Right kidney (tissue), 1 donor: ENCODE data around the gene CALU.

ENCODE experiments used
- DNase-seq: peaks from one replicate; pipeline ENCODE4 v3.0.0-alpha.2; 2016

CALU gene

DNA sequence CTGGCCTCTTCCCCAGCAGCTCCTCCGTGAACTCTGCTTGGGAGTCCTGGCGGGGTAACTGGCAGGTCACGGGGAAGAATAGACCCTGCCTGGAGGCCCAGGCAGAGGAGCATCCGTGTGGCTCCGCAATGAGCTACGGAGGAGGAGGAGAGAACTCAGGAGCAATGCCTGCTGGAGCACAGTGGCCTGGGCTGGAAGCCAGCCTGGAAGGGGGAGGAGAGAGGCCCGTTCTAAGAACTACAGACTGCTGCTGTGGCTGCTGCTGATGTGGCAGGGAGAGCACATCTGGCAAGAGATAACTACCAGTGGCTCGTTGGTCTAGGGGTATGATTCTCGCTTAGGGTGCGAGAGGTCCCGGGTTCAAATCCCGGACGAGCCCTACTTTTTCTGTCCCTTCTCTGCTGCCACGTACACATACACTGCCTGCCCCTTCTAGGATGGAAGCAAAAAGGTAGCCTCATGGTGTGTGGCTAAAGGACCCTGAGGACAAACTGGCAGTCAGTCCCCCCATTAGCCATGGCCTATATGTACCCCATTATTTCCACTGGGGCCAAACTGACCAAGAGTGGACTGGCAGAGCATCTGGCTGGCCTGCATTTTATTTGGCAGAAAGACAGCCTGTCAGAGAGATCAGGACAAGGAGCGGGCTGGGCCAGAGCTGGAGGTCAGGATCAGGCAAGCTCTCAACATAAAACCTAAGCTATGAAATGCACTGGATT is 44.1 kb downstream of the CALU start:
- DNase-seq = no peak

DNA sequence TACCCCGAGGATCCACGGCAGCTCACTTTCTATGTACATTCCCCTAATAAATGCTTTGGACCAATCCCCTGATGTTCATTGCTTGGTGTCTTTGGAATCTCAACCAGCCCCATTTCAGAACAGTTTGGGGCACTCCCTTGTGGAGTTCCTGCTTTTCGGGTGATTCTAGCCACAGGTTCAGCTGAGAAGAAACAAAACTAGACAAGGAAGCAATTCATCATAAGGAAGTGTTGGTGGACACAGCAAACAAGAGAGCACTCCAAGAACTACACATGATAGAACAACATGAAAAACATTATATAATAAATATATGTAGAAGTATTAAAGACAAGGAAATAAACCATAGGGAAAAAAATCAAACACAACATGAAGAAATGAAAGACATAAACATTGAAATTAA is 46.6 kb downstream of the CALU start:
- no peak for DNase-seq

DNA sequence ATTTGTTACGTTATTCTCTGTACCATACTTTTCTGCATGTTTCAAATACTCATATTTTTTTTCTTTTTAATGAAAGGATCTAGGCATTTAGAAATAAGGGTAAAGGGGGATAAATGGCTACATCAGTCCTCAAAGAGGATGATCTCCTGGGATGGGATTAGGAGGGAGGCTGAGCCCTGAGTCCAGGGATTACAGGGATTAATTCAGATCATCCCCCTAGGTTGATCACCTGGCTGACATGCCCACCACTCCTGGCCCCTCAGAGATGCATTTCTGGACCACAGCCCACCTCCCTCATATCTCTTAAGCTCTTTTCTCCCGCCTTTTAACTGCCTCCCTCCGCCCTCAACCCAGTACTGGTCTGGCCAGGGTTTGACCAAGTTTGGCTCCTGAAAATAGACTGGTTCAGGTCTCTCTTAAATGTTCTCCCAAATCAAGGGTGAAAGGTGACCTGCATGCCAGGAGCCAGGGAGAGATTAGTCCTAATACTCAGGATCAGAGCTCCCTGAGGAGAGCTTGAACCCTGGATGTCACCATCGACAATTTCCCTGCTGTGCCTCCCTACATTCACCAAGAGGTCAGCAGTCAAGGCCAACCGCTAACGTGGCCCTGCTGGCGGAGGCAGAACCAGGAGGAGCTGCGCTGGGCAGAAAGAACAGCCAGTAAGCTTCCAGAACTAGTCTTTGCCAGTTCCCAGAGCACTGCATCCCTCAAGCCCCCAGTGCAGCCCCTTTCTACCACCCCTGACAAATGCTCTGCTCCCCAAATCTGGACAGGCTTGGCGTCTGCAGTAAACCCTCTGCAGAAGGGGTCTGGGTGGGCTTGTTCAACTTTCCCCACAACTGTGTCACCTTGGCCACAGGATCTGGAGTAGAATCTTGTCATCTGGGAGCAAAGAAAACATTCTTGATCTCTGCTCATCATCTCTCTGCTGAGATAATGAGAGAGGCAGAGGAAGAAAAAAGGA is 49.6 kb downstream of the CALU start:
- DNase-seq = no peak

DNA sequence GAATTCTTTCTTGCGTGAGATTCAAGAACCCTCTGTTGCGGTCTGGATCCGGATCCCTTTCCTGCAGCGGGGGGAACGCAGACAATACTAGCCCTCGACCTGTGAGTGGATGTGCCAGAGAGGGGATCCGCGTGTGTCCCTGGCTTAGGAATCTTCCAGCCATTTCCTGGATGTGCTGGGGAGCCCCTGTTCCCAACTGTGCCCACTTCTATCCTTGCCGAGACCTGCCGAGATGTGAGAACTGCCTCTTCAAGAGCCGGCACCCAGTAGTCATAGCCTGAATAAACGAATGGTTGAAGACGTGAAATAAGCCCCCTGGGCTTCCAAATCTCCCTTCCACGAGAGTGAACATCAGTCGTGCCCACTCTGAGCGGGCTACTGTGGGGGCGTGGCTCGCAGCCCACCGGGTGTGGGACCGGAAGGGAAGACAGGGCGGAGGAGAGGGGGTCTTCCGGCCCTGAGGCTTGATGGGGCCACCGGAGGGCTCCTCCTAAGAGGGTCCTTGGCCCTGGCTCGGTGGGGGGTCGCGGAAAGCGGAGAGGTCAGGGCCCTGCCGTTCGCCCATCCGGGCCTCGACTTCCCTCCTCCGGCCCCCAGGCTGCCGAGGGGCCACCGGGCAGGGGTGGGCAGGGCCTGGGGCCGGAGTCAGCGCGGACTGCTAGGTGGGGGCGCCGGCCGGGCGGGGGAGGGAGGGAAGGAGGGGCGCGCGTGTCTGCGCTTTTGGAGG is 51.3 kb downstream of the CALU start:
- peak; percentile 63 for DNase-seq

DNA sequence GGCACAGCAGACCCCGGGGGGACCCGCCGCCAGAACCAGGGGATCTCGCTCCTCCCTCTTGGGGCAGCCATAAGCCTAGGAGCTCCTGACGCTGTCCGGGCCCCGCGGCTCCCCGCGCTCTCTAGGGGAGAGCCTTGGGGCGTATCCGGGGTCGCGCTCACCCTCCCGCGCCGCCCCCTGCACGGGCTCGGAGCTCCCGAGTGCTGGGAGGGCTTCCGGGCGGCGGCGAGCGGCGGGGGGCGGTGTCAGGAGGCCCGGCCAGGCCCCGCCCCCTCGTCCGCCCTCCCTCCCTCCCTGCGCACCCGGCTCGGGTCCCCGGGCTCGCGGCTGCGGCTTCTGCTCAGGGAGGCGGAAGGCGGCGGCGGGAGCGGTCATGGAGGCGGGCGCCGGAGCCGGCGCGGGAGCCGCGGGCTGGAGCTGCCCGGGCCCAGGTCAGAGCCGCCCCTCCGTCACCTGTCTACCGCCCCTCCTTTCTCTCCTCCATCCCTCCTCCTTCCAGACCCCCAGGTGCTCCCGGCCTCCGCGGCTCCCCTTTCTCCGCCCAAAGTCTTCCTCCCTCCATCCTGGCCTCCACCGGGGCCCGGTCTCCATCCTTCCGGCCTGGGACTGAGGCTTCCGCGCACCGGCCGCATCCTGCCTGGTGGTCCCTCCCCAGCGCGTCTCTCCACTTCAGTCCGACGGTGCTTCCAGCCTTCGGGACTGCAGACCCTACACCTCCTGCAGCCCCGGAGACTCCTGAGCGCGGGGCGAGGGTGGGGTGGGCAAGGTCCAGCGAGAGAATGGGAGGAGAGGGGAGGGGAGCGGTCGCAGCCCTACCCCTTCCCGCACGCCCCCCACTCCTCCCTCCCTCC is 52.2 kb downstream of the CALU start, which contains the start of gene CCDC136:
Gene CCDC136, plus strand, starts transcription at position 848 of the 851 bp plus-strand sequence. CDS start 444 bp downstream, outside the sequence.
- DNase-seq = peak; percentile 76

DNA sequence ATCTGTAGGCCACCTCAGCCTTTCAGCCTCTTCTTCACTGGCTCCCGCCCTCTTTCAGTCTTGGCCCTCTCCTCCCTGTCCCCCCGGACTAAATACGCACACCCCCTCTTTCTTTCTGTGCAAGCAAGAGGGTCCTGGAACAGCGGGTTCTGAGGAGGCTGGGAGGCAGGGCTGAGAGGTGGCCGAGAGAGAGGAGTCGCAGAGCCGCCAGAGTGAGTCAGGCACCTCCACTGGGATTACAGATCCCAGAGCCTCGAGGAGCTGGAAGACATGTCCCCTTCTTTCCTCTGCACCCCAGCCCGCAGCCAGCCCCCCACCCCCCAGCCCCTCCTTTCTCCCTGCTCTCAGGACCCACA is 52.8 kb downstream of the CALU start:
- no peak for DNase-seq

DNA sequence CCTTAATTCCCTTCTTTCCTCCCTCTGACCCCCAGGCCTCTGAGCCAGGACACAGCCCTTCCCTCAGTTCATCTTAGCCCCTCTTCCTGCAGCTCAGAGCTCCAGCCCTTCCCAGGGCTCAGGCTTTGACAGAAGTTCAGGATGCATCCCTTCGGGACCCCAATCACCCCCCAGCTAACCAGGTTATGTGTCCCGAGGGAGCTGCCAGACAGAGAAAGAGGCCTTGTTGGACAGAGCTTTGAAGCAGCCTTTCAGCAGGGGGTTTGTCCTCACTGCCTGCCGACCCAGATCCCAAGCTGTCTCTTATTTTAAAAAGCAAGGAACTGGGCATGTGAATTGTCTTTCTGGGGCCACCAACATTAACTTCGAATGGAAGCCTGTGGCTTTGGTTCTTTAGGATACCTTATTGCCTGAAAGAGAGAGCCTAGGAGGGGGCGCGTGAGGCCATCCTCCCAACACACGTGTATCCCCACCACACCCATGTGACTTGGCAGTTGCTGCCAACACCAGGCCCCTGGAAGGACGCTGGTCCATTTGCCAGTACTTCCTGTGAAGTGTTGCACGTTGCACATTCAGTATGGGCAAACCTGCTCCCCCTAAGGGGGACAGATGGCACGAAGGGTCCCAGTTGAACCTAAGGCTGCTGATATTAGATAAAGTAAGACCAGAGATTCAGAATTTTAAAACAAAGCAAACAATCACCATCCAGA is 53.5 kb downstream of the CALU start:
- DNase-seq = no peak

DNA sequence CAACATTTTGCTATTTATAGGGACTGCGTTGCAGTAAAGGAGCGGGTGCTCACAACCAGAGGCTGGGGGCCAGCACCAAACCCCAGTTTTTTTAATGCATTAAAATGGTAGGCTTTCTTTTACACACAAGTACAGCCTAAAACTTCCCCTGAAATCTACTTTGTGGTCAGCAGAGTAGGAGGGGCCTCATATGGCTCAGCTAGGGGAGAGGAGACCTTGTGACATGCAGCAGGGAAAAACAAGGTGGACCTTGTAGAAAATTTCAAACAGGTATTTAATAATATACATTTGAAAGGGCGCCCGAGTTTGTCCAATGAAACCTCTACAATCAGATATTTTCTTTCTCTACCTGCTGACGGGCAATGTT is 54.0 kb downstream of the CALU start:
- no peak for DNase-seq

DNA sequence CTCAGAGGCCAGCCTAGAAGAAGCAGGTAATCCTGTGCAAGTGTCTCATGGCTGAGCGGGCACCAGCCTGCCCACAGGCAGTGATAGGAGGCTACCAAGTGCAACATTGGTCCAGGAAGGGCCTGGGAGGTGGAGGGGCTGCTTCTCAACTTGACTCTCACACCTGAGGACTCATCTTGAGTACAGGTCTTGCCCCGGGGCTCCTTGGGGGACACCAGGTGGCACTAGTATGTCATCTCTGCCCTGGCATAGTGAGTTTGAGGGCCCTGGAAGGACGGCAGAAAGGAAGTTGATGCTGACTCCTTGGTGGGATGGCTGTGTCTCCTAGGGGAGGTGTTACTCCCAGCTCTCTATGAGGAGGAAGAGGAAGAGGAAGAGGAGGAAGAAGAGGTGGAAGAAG is 54.9 kb downstream of the CALU start:
- DNase-seq = no peak

DNA sequence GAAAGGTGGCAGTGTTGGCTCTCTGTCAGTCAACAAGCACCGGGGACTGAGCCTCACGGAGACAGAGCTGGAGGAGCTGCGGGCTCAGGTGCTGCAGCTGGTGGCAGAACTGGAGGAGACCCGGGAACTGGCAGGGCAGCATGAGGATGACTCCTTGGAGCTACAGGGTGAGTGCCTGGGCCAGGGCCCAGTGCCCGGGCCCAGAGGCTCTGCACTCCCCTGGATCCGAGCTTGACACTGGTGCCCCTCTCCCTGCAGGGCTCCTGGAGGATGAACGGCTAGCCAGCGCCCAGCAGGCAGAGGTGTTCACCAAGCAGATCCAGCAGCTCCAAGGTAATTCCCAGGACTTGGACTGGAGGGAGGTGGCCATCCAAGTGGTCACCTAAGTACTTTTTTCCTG is 55.3 kb downstream of the CALU start:
- DNase-seq = no peak

DNA sequence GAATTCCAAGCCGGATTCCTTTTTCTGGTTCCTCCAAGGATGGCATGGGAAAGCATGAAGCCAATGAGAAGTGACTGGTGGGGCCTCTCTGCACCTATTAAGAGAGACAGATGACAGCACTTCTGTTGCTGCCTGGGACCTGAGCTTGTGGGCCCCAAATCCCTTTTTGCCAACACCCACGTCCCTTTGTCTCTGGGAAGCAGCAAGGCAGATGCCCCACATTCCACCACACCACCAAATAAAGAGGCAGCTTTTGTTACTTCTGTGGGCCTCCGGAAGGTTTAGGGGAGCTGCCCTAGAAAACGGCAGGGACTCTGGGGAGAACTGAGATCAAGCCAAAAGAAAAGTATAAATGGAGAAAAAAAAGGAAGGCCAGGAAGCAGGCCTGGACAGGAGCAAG is 56.0 kb downstream of the CALU start:
- no peak for DNase-seq

DNA sequence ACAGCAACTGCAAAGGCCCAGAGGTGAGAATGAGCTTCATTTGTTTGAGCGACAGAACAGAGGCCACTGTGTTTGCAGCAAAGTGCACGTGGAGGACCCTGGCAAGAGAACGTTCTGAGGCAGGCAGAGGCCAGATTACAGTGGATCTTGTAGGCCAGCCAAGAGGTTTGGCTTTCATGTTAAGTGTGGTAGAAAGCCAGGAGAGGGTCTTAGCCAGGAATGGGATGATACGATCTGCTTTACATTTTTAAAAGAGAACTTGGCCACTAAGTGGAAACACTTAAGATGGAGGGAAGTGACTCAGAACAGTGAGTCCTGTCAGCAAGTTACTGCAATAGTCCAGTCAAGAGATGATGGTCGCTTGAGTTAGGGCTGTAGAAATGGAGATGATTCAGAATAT is 57.2 kb downstream of the CALU start:
- DNase-seq = no peak

DNA sequence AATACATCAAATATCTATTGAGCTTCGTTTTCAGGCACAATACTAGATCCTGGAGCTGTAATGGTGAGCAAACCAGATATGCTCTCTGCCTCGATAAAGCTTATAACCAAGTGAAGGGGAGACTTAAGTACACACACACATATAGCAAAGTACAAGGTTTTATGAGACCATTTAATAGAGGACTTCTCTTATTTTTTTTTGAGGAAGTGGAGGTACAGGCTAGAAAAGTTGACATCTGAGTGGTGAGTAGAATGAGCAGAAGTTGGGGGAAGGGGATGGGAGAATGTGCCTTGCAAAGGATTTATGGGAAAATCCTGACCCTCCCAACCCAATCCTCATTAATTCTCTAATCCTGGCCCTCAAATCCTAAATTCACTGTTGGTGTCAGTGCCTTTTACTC is 60.3 kb downstream of the CALU start:
- DNase-seq = no peak

DNA sequence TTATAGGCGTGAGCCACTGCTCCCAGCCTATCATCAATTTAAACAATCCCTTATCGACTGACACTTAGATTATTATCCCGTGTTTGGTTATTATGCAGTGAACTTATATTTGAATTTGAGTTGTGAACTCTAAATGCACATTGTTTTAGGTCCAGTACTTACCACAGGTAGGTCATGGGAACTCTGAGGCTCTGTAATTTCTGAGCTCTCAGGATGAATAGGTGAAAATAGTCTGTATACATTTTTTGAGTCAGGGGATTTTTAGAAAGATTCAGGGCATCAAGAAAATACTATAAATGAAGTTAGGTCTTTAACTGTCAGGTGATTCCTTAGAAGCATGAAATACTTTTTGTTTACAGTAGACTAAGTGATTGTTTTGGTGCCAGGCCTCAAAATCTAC is 61.4 kb downstream of the CALU start:
- no peak for DNase-seq

DNA sequence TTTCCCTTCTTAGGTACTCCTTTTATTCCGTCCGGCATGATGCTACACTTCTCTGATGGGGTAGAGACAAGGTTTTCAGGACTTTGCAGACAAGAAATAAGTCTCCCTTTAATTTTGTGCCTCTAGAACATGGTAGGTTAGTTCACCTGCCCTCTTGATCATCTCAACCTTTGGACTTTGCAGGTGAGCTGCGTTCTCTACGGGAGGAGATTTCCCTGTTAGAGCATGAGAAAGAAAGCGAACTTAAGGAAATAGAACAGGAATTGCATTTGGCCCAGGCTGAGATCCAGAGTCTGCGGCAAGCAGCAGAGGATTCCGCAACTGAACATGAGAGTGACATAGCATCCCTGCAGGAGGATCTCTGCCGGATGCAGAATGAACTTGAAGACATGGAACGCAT is 61.8 kb downstream of the CALU start:
- DNase-seq = no peak

DNA sequence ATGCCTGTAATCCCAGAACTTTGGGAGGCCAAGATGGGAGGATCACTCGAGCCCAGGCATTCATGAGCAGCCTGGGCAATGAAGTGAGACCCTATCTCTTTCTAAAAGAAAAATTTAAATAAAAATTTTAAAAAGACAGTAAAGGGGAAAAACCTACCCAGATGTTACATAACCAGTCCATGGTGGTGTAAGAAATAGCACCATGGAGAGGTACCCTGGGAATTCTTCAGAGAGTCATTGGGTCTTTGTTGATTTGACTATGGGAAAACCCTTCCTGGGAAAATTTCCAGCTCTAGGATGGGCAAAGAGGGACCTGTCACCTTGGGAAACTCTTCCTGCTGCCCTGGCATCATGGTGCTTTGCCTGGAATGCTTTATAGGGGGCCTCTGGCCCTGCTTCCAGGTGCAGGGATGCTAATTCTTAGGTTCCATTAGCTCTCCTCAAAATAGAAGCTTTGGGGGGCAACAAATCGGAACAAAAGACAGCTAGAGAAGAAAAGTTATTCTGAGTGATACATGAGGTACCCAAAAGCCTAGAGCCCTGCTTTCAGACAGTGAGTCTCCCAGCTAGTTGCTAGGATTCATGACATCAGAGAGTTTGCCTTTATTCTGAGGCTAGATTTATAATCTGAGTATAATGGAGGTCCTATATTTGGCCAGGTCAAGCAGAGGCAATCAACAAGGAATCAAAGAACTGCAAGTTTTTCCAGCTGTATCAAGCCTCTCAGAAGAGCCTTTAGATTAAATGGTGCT is 62.7 kb downstream of the CALU start:
- no peak for DNase-seq

DNA sequence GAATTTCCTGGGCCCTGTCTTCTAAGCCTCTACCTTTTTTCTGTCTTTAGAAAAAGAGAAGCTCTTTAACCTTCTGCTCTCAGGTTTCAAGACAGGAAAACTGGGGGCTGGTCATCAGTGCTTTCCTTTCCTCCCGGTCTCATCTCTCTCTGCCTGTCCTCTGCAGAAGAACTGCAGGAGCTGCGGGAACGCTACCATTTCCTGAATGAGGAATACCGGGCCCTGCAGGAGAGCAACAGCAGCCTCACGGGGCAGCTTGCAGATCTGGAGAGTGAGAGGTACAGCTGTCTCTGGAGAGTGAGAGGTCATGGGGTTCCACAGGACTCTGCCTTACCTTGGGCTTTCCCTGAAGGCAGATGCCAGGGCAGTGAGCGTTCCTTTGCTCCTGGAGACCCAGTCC is 65.3 kb downstream of the CALU start:
- DNase-seq = no peak

DNA sequence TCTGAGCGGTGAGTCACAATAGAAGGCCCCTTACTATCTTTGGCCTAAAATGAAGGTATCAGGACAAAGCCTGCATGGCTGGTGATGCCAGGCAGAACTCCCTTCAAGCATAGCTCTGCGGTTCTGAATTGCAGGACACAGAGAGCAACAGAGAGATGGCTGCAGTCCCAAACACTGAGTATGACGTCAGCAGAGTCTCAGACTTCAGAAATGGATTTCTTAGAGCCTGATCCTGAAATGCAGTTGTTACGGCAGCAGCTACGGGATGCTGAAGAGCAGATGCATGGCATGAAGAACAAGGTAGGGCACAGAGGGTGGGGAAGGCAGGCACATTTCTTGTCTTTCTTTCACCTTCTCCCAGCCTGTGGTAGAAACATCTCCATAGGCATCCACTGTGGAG is 66.1 kb downstream of the CALU start:
- no peak for DNase-seq

DNA sequence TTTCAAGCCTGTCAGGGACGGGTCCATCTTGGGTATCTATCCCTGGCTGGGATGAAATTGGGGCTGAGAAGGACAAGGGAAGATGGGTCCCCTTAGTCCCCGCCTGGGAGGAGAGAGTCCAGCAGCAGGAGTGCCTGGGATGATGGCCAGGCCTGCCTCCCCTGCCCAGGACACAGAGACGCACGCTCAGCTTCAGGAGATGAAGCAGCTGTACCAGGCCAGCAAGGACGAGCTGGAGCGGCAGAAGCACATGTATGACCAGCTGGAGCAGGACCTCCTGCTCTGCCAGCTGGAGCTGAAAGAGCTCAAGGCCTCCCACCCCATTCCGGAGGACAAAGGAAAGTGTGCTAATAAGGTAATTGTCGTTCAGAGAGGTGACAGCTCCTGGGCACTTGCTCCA is 68.0 kb downstream of the CALU start:
- no peak for DNase-seq

DNA sequence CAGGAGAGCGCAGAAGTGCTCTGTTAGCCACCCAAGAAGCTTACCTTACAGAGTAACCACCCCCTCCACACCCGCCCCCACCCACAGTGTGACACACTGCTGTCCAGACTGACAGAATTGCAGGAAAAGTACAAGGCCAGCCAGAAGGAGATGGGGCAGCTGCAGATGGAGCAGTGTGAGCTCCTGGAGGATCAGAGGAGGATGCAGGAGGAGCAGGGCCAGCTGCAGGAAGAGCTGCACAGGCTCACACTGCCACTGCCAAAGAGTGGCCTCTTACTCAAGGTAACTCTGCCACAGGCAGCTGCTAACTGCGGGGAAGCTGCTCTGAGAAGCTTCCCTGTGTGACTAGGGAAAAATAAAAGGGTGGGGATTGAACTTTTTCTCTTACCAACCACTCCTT is 70.2 kb downstream of the CALU start:
- no peak for DNase-seq

DNA sequence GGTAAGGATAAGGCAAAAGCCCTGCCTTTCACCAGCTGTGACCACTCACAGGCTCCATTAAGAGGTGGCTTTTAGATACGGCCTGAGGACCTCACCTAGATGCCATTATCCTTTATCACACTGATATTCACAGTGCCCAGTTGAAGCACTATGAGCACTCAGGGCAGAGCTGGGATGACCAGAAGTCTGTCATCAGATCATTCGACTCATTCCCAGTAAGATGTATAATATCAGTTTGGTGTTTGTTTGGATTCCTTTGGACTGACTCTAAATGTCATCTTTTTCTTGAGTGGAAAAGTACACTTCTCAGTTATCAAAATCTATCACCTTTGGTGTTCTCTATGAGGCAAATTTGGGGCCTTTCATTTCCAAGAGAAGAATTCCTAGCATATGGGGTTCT is 71.3 kb downstream of the CALU start:
- DNase-seq = no peak
